ENCODE measurements around the gene FSTL1. TPM values are rescaled to one million over a fixed set of nuclear protein-coding genes. Genes with fewer than 3 reads are reported as not detected.

Gene FSTL1
- total RNA-seq, 1 experiment from 2014 or later: 20.7 TPM

DNA sequence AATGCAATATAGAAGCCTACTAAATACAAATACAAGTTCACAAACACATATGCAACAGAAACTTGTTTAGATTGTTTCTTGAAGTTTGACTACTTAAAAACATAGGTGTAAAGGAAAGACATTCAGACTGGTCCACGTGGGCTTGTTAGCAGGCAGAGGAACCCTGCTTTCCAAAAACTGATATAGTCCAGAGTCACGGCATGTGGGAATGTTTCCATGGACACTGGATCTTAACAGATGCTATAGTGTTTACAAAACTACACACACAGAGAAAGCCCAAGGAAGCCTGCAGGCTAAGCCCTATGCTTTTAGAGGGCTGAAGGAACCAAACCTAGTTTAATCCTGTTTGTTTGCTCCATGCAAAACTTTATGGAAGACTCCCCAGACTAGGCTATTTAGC lies 56.4 kb downstream of the FSTL1 start:
- no peak overlapping the region for H3K4me2 ChIP-seq (ENCODE audit: low read length)
- no peak overlapping the region for H3K4me3 ChIP-seq (replicated peaks in 1 of 2; ENCODE audit: low read depth in 1 of 2, low read length in 2 of 2)
- H3K9me2 ChIP-seq (ENCODE audit: insufficient read depth): no peaks in the 10 kb centered on the region
- ChIA-PET RAD21 (ENCODE audit: low non-redundant PET in 1 of 2, low total read pairs in 2 of 2, uncharacterized antibody in 2 of 2, unreplicated experiment in 2 of 2) (no interaction called here), POLR2A (no interaction called here), CTCF (no interaction called here)
- ATAC-seq: no peak
- H3K27me3 ChIP-seq (ENCODE audit: insufficient read depth, low read length): no peaks in the 10 kb centered on the region
- TF ChIP-seq SIN3A (IDR thresholded peaks at IDR 0.05; ENCODE audit: low read depth): no peak
- no peak for TF ChIP-seq RAD21 (IDR thresholded peaks at IDR 0.05; ENCODE audit: low read depth)
- TF ChIP-seq, protein P1, sequence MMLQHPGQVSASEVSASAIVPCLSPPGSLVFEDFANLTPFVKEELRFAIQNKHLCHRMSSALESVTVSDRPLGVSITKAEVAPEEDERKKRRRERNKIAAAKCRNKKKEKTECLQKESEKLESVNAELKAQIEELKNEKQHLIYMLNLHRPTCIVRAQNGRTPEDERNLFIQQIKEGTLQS (IDR thresholded peaks at IDR 0.05): no peak
- H3K4me1 ChIP-seq (ENCODE audit: control insufficient read depth in 1 of 2, insufficient read depth in 2 of 2, low read length in 2 of 2): no peaks in the 10 kb centered on the region
- DNase-seq (ENCODE audit: low read depth, low spot score): no peak
- intact Hi-C loops (cut with micrococcal nuclease): no loop called here
- H3K36me3 ChIP-seq (ENCODE audit: control insufficient read depth in 1 of 2, insufficient read depth in 2 of 2, low read length in 2 of 2): no peaks in the 10 kb centered on the region
- H2AFZ ChIP-seq (ENCODE audit: low read depth, low read length, poor library complexity, severe bottlenecking): no peak overlapping the region
- TSS peak; percentile 22 for BruUV-seq (replicated peaks)
- no peaks in the 10 kb centered on the region for H4K20me1 ChIP-seq (ENCODE audit: insufficient read depth)
- H3K79me2 ChIP-seq (ENCODE audit: insufficient read depth, low read length): no peaks in the 10 kb centered on the region
- H3K9ac ChIP-seq (ENCODE audit: low read length): no peak overlapping the region
- no peak overlapping the region for H3K27ac ChIP-seq (ENCODE audit: low read depth, low read length)
- H3K9me3 ChIP-seq (ENCODE audit: control insufficient read depth in 1 of 2, insufficient read depth in 1 of 2, low read depth in 1 of 2, low read length in 2 of 2): no peaks in the 10 kb centered on the region

DNA sequence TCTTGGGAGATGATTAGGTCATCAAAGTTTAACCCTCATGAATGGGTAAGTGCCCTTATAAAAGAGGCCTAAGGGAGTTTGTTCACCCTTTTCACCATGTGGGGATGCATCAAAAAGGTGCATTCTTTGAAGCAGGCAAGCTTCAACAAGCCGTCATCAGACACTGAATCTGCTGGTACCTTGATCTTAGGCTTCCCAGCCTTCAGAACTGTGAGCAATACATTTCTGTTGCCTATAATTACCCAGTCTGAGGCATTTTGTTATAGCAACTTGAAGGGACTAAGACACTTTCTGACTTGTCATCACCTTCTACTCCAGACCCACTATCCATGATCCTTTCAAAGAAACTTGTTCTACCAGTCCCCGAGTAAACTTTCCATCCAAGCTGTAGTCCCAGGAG lies 57.0 kb downstream of the FSTL1 start:
- intact Hi-C loops (cut with micrococcal nuclease): no loop called here
- DNase-seq (ENCODE audit: low read depth, low spot score) (no peak), ATAC-seq (no peak)
- no peak for TF ChIP-seq ZFX (IDR thresholded peaks at IDR 0.05)
- H3K79me2 ChIP-seq (ENCODE audit: insufficient read depth, low read length): no peaks in the 10 kb centered on the region
- H3K4me2 ChIP-seq (ENCODE audit: low read length): no peak overlapping the region
- POLR2A ChIA-PET: no interaction called here
- no TSS peak for BruUV-seq (replicated peaks)
- RAD21 ChIA-PET (ENCODE audit: low non-redundant PET in 1 of 2, low total read pairs in 2 of 2, uncharacterized antibody in 2 of 2, unreplicated experiment in 2 of 2): no interaction called here
- H3K27ac ChIP-seq (ENCODE audit: low read depth, low read length): no peak overlapping the region
- no peaks in the 10 kb centered on the region for H3K27me3 ChIP-seq (ENCODE audit: insufficient read depth, low read length)
- H3K36me3 ChIP-seq (ENCODE audit: control insufficient read depth in 1 of 2, insufficient read depth in 2 of 2, low read length in 2 of 2): no peaks in the 10 kb centered on the region
- no peaks in the 10 kb centered on the region for H4K20me1 ChIP-seq (ENCODE audit: insufficient read depth)
- no peak overlapping the region for H3K9ac ChIP-seq (ENCODE audit: low read length)
- H3K4me3 ChIP-seq (replicated peaks in 1 of 2; ENCODE audit: low read depth in 1 of 2, low read length in 2 of 2): no peak overlapping the region
- H3K9me2 ChIP-seq (ENCODE audit: insufficient read depth): no peaks in the 10 kb centered on the region
- H3K9me3 ChIP-seq (ENCODE audit: control insufficient read depth in 1 of 2, insufficient read depth in 1 of 2, low read depth in 1 of 2, low read length in 2 of 2): no peaks in the 10 kb centered on the region
- H3K4me1 ChIP-seq (ENCODE audit: control insufficient read depth in 1 of 2, insufficient read depth in 2 of 2, low read length in 2 of 2): no peaks in the 10 kb centered on the region
- H2AFZ ChIP-seq (ENCODE audit: low read depth, low read length, poor library complexity, severe bottlenecking): no peak overlapping the region
- CTCF ChIA-PET: no interaction called here

DNA sequence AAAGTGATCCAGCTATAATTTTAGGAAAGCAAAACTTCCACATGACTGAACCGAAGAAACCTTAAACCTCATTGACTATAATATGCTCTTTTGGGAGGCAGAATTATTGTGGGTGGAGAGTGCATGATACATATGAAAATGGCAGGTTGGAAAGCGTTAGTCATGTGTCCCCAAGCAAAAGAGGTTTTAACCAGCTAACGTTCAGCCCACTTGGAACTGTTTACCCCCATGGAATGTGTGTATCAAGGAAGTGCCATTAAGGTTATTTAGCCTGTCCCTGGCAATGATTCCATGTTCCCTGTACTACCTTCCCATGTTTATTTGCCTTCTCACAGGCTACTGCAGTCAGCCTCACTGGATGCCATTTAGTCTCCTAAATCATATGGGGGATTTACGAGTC lies 57.5 kb downstream of the FSTL1 start:
- TF ChIP-seq EZH2phosphoT487 (IDR thresholded peaks at IDR 0.05; ENCODE audit: borderline replicate concordance): no peak
- TF ChIP-seq EGR1 (IDR thresholded peaks at IDR 0.05; ENCODE audit: low read depth): no peak
- no peak for TF ChIP-seq TCF7L2 (IDR thresholded peaks at IDR 0.05; ENCODE audit: borderline replicate concordance, extremely low read depth, insufficient read depth, insufficient read length)
- no peak for TF ChIP-seq ELF1 (IDR thresholded peaks at IDR 0.05; ENCODE audit: borderline replicate concordance, low read depth)
- no peak for TF ChIP-seq ZFX (IDR thresholded peaks at IDR 0.05)
- TF ChIP-seq, protein P2, sequence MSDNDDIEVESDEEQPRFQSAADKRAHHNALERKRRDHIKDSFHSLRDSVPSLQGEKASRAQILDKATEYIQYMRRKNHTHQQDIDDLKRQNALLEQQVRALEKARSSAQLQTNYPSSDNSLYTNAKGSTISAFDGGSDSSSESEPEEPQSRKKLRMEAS (IDR thresholded peaks at IDR 0.05): no peak
- TF ChIP-seq POLR2AphosphoS5 (IDR thresholded peaks at IDR 0.05; ENCODE audit: low read depth, low read length): no peak
- TF ChIP-seq SIN3A (IDR thresholded peaks at IDR 0.05; ENCODE audit: low read depth): no peak
- TF ChIP-seq POLR2A (IDR thresholded peaks at IDR 0.05; ENCODE audit: borderline replicate concordance, extremely low read depth, insufficient read depth, insufficient read length): no peak
- TF ChIP-seq, protein P3, sequence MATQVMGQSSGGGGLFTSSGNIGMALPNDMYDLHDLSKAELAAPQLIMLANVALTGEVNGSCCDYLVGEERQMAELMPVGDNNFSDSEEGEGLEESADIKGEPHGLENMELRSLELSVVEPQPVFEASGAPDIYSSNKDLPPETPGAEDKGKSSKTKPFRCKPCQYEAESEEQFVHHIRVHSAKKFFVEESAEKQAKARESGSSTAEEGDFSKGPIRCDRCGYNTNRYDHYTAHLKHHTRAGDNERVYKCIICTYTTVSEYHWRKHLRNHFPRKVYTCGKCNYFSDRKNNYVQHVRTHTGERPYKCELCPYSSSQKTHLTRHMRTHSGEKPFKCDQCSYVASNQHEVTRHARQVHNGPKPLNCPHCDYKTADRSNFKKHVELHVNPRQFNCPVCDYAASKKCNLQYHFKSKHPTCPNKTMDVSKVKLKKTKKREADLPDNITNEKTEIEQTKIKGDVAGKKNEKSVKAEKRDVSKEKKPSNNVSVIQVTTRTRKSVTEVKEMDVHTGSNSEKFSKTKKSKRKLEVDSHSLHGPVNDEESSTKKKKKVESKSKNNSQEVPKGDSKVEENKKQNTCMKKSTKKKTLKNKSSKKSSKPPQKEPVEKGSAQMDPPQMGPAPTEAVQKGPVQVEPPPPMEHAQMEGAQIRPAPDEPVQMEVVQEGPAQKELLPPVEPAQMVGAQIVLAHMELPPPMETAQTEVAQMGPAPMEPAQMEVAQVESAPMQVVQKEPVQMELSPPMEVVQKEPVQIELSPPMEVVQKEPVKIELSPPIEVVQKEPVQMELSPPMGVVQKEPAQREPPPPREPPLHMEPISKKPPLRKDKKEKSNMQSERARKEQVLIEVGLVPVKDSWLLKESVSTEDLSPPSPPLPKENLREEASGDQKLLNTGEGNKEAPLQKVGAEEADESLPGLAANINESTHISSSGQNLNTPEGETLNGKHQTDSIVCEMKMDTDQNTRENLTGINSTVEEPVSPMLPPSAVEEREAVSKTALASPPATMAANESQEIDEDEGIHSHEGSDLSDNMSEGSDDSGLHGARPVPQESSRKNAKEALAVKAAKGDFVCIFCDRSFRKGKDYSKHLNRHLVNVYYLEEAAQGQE (IDR thresholded peaks at IDR 0.05; ENCODE audit: low read depth): no peak
- BruUV-seq (replicated peaks): no TSS peak
- ATAC-seq (no peak), DNase-seq (ENCODE audit: low read depth, low spot score) (no peak)
- Histone ChIP-seq H3K4me2 (ENCODE audit: low read length) (no peak overlapping the region), H3K27ac (ENCODE audit: low read depth, low read length) (no peak overlapping the region), H3K9me3 (ENCODE audit: control insufficient read depth in 1 of 2, insufficient read depth in 1 of 2, low read depth in 1 of 2, low read length in 2 of 2) (no peaks in the 10 kb centered on the region), H3K27me3 (ENCODE audit: insufficient read depth, low read length) (no peaks in the 10 kb centered on the region), H3K79me2 (ENCODE audit: insufficient read depth, low read length) (no peaks in the 10 kb centered on the region), H3K9me2 (ENCODE audit: insufficient read depth) (no peaks in the 10 kb centered on the region), H3K4me1 (ENCODE audit: control insufficient read depth in 1 of 2, insufficient read depth in 2 of 2, low read length in 2 of 2) (no peaks in the 10 kb centered on the region), H2AFZ (ENCODE audit: low read depth, low read length, poor library complexity, severe bottlenecking) (no peak overlapping the region), H3K4me3 (replicated peaks in 1 of 2; ENCODE audit: low read depth in 1 of 2, low read length in 2 of 2) (no peak overlapping the region), H3K36me3 (ENCODE audit: control insufficient read depth in 1 of 2, insufficient read depth in 2 of 2, low read length in 2 of 2) (no peaks in the 10 kb centered on the region), H3K9ac (ENCODE audit: low read length) (no peak overlapping the region), H4K20me1 (ENCODE audit: insufficient read depth) (no peaks in the 10 kb centered on the region)
- ChIA-PET POLR2A (no interaction called here), RAD21 (ENCODE audit: low non-redundant PET in 1 of 2, low total read pairs in 2 of 2, uncharacterized antibody in 2 of 2, unreplicated experiment in 2 of 2) (no interaction called here), CTCF (no interaction called here)
- intact Hi-C loops (cut with micrococcal nuclease): no loop called here

Data from HCT116 (cell line).